Stomach (tissue), 4 donors: ENCODE measurements around the gene GNAS-AS1.

Experiments
- CTCF ChIP-seq, 7 experiments: fragments of 450-650 bp in 4 of 7; fragments of 200-600 bp in 3 of 7; sonication (generic) in 3 of 7; IDR thresholded peaks; one replicate each; pipeline ENCODE4 v1.5.1; 2016 to 2019; ENCODE audit warnings: antibody characterized with exemption in 7 of 7, control low read depth in 2 of 7, mild to moderate bottlenecking in 1 of 7
- POLR2A ChIP-seq, 4 donors: fragments of 450-650 bp; IDR thresholded peaks; one replicate each; pipeline ENCODE4 v1.6.1; 2016; ENCODE audit warnings: antibody characterized with exemption in 4 of 4, control low read depth in 2 of 4, mild to moderate bottlenecking in 1 of 4, moderate library complexity in 1 of 4

- no peak for TF ChIP-seq CTCF (IDR thresholded peaks at IDR 0.05)
- TF ChIP-seq POLR2A (IDR thresholded peaks at IDR 0.05), result no peak
Observed at GRCh38 chr20:58898629-58899408, 48.1 kb upstream of the GNAS-AS1 start.
